Left ventricle myocardium superior (tissue), 1 donor: Measurements from ENCODE around the gene DOCK1. TPM values are rescaled to one million over a fixed set of nuclear protein-coding genes. Genes with fewer than 3 reads are reported as not detected.

ENCODE experiments used
- ATAC-seq: fragments of 200-7000 bp; cut with Tn5 transposase; one replicate; pipeline ENCODE4 v1.9.1; 2020; ENCODE audit warnings: mild to moderate bottlenecking, moderate library complexity
- DNase-seq: peaks from one replicate; pipeline ENCODE4 v3.0.0-alpha.2; 2020
- intact Hi-C: fragments of 100-400 bp; cut with micrococcal nuclease; formaldehyde crosslinking; loops from one replicate; pipeline ENCODE4 v1.11.0; 2022
- total RNA-seq: library from RNA; stranded (reverse); fragmentation: NEBNext Ultra II Directional; extraction: Animal tissue kit (Norgen Biotek cat#: 25700); gene quantifications from one replicate; pipeline ENCODE4 v1.2.1, GENCODE V29; 2021
- donor health status: DM: no; HTN: yes; CAD: no; lungs with severe emphysema.

DOCK1 gene
- total RNA-seq, 1 donor from 2014 or later, result 16.3 TPM

- no peak for ATAC-seq
- no peak for DNase-seq
- intact Hi-C loops, result no loop called here
Measured at GRCh38 chr10:127470911-127471310, 565.7 kb downstream of the DOCK1 start.

GRCh38 chr10:127472976-127473375, 567.7 kb downstream of the DOCK1 start:
- ATAC-seq (no peak), DNase-seq (no peak)
- intact Hi-C loops, result no loop called here

GRCh38 chr10:127474501-127474900, 569.3 kb downstream of the DOCK1 start:
- ATAC-seq (no peak), DNase-seq (no peak)
- intact Hi-C loops, result no loop called here

- intact Hi-C loops, result no loop called here
- no peak for DNase-seq
- no peak for ATAC-seq
Measured at GRCh38 chr10:127485153-127485857, 580.1 kb downstream of the DOCK1 start.

GRCh38 chr10:127486355-127486754, 581.1 kb downstream of the DOCK1 start:
- intact Hi-C loops, result no loop called here
- ATAC-seq, result no peak
- no peak for DNase-seq

- intact Hi-C loops, result no loop called here
- no peak for DNase-seq
- ATAC-seq, result no peak
Measured at GRCh38 chr10:127492607-127493250, 587.5 kb downstream of the DOCK1 start.

GRCh38 chr10:127496035-127496434, 590.8 kb downstream of the DOCK1 start:
- intact Hi-C loops, result no loop called here
- no peak for DNase-seq
- ATAC-seq, result no peak

GRCh38 chr10:127497685-127498084, 592.5 kb downstream of the DOCK1 start:
- intact Hi-C loops, result no loop called here
- ATAC-seq (no peak), DNase-seq (no peak)

- intact Hi-C loops, result no loop called here
- no peak for DNase-seq
- no peak for ATAC-seq
Measured at GRCh38 chr10:127498087-127498486, 592.9 kb downstream of the DOCK1 start.

- ATAC-seq (no peak), DNase-seq (no peak)
- intact Hi-C loops, result no loop called here
Measured at GRCh38 chr10:127500127-127500526, 594.9 kb downstream of the DOCK1 start.

Other genes with a start within 250 kb of the DOCK1 start
- gene C10orf90, start 234.7 kb upstream of the DOCK1 start, total RNA-seq, result not detected